Activated T-helper 17 cell treated with anti-CD3 and anti-CD28 coated beads, Interleukin-2, amount 50 U/mL, for 72 hours (primary cell): ENCODE measurements around the gene RALGPS1. TPM values are rescaled to one million over a fixed set of nuclear protein-coding genes. Genes with fewer than 3 reads are reported as not detected.

ENCODE experiments used
- ATAC-seq: fragments of 150-1000 bp; cut with Tn5 transposase; replicated peaks from 2 replicates; pipeline ENCODE4 v1.10.0; 2021; ENCODE audit warnings: mild to moderate bottlenecking, moderate library complexity
- H3K27ac Mint-ChIP-seq: one replicate; pipeline ENCODE4 v1.8.0; 2022; ENCODE audit warnings: mixed read lengths
- H3K27me3 Mint-ChIP-seq: one replicate; pipeline ENCODE4 v1.8.0; 2022; ENCODE audit warnings: mixed read lengths
- H3K36me3 Mint-ChIP-seq: one replicate; pipeline ENCODE4 v1.8.0; 2022; ENCODE audit warnings: low read depth, mild to moderate bottlenecking, mixed read lengths
- H3K4me1 Mint-ChIP-seq: one replicate; pipeline ENCODE4 v1.8.0; 2022; ENCODE audit warnings: mixed read lengths
- H3K4me3 Mint-ChIP-seq: one replicate; pipeline ENCODE4 v1.8.0; 2022; ENCODE audit warnings: mild to moderate bottlenecking, mixed read lengths
- H3K9me3 Mint-ChIP-seq: one replicate; pipeline ENCODE4 v1.8.0; 2022; ENCODE audit warnings: mixed read lengths
- total RNA-seq, 2 donors: library from RNA; stranded (reverse); gene quantifications; one replicate each; pipeline ENCODE4 v1.2.3, GENCODE V29; 2022

RALGPS1 gene
- total RNA-seq, 2 donors from 2014 or later: 2.3 to 3.4 TPM

DNA sequence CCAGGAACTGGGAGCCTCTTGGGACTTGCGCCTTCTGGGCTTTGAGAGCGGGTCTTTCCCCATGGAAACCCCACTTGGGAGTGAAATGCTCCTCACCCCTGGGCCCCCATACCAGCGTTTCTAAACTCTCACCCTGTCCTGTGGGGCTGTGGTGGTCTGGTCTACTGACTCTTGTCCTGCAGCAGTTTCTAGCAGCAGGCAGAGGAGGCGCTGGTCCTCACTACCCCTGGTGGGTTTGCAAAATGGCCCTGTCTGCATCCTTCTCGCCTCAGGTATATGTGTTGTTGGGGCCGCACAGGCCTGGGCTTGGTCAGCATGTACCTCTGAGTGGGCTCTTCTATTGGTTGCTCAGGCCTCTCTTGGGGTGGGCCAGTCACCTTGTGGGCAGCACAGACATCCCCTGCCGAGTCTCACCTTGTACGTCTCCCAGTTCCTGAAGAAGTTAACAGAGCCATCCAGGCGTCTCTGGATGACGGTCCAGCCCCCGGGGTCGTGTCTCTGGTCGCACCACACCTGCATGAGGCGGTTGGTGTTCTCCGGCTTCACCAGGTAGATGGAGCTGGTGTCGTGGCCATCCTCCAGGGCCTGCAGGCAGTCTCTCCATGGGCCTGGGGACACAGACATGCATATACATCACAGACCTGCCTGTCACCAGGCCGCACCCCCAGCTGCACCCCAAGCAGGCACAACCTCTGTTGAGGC is 178.9 kb downstream of the RALGPS1 start:
- Mint-ChIP-seq H3K36me3 (no peaks in the 10 kb centered on the region), H3K27ac (no peak overlapping the region), H3K9me3 (no peaks in the 10 kb centered on the region), H3K27me3 (no peaks in the 10 kb centered on the region), H3K4me1 (no peaks in the 10 kb centered on the region), H3K4me3 (no peak overlapping the region)
- ATAC-seq: no peak

- no peak overlapping the region for H3K4me3 Mint-ChIP-seq
- H3K27ac Mint-ChIP-seq: no peak overlapping the region
- H3K27me3 Mint-ChIP-seq: no peaks in the 10 kb centered on the region
- no peaks in the 10 kb centered on the region for H3K4me1 Mint-ChIP-seq
- H3K9me3 Mint-ChIP-seq: no peaks in the 10 kb centered on the region
- H3K36me3 Mint-ChIP-seq: no peaks in the 10 kb centered on the region
- no peak for ATAC-seq
These were observed 180.8 kb downstream of the RALGPS1 start for GRCh38 chr9:127095411-127095810.

GRCh38 chr9:127096208-127096607 is 181.6 kb downstream of the RALGPS1 start:
- Mint-ChIP-seq H3K4me1 (no peaks in the 10 kb centered on the region), H3K9me3 (no peaks in the 10 kb centered on the region), H3K27ac (no peak overlapping the region), H3K27me3 (no peaks in the 10 kb centered on the region), H3K36me3 (no peaks in the 10 kb centered on the region), H3K4me3 (no peak overlapping the region)
- ATAC-seq: no peak

- Mint-ChIP-seq H3K27me3 (no peaks in the 10 kb centered on the region), H3K36me3 (no peaks in the 10 kb centered on the region), H3K9me3 (no peaks in the 10 kb centered on the region), H3K27ac (no peak overlapping the region), H3K4me3 (no peak overlapping the region), H3K4me1 (no peaks in the 10 kb centered on the region)
- ATAC-seq: no peak
These were observed 183.1 kb downstream of the RALGPS1 start for GRCh38 chr9:127097683-127098082.

- Mint-ChIP-seq H3K4me1 (no peaks in the 10 kb centered on the region), H3K9me3 (no peaks in the 10 kb centered on the region), H3K36me3 (no peaks in the 10 kb centered on the region), H3K27me3 (no peaks in the 10 kb centered on the region), H3K27ac (no peak overlapping the region), H3K4me3 (no peak overlapping the region)
- ATAC-seq: no peak
These were observed 184.5 kb downstream of the RALGPS1 start for GRCh38 chr9:127098916-127099553.

DNA sequence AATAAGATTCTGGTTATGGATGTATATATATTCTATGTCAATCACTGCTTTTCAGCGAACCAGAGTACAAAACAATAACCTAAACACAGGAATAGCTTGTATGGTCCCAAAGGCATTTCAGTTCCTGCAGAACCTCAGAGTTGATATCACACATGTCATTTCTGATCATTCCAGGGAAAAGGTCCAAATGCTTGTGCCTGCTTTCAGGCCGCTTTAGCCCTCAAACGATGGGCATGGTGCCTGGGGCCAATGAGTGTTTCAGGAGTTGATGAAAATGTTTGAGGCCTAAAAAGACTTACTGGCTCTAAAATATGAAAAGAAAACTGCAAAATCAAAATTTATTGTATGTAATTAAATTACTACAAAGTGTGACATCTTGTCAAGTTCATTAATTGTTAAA is 185.1 kb downstream of the RALGPS1 start:
- Mint-ChIP-seq H3K36me3 (no peaks in the 10 kb centered on the region), H3K27ac (no peak overlapping the region), H3K9me3 (no peaks in the 10 kb centered on the region), H3K4me3 (no peak overlapping the region), H3K27me3 (no peaks in the 10 kb centered on the region), H3K4me1 (no peaks in the 10 kb centered on the region)
- no peak for ATAC-seq

GRCh38 chr9:127102176-127102575 is 187.6 kb downstream of the RALGPS1 start:
- Mint-ChIP-seq H3K27me3 (no peaks in the 10 kb centered on the region), H3K36me3 (no peaks in the 10 kb centered on the region), H3K9me3 (no peaks in the 10 kb centered on the region), H3K27ac (no peak overlapping the region), H3K4me3 (no peak overlapping the region), H3K4me1 (no peaks in the 10 kb centered on the region)
- no peak for ATAC-seq

GRCh38 chr9:127102788-127103187 is 188.2 kb downstream of the RALGPS1 start:
- Mint-ChIP-seq H3K9me3 (no peaks in the 10 kb centered on the region), H3K27ac (no peak overlapping the region), H3K4me1 (no peaks in the 10 kb centered on the region), H3K4me3 (no peak overlapping the region), H3K36me3 (no peaks in the 10 kb centered on the region), H3K27me3 (no peaks in the 10 kb centered on the region)
- no peak for ATAC-seq

GRCh38 chr9:127104581-127105311 is 190.2 kb downstream of the RALGPS1 start:
- no peaks in the 10 kb centered on the region for H3K4me1 Mint-ChIP-seq
- no peak for ATAC-seq
- no peaks in the 10 kb centered on the region for H3K36me3 Mint-ChIP-seq
- H3K4me3 Mint-ChIP-seq: no peak overlapping the region
- H3K9me3 Mint-ChIP-seq: no peaks in the 10 kb centered on the region
- no peak overlapping the region for H3K27ac Mint-ChIP-seq
- no peaks in the 10 kb centered on the region for H3K27me3 Mint-ChIP-seq

DNA sequence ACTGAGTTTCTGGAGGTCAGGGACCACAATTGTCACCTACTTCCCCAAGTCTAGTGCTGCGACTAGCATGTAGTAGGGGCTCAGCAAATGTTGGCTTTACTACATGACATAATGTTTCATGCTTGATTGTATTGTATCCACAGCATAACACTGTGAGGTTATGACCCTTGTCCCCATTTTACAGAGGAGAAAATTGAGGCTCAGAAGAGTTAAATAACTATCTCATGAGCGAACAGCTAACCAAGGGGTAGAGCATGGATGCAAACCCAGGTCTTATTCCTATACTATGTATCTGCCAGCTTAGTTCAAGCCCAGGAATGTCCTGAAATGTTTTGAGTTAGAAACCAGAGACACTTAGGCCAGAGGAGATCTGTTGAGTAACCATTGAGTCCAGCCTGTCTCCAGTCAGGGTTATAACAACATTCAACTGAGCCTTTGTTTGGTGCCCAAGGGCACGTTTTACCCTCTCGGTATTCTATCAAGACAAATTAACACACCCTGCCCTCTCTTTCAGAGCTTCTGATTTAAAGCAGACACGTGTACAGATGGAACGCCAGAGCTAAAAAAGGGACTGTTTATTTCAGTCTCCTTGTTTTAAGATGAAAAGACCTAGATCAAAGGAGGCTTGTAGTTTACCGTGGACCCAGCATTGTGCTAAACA is 191.4 kb downstream of the RALGPS1 start:
- no peaks in the 10 kb centered on the region for H3K27me3 Mint-ChIP-seq
- no peaks in the 10 kb centered on the region for H3K4me1 Mint-ChIP-seq
- ATAC-seq: no peak
- H3K27ac Mint-ChIP-seq: no peak overlapping the region
- H3K9me3 Mint-ChIP-seq: no peaks in the 10 kb centered on the region
- H3K36me3 Mint-ChIP-seq: no peaks in the 10 kb centered on the region
- no peak overlapping the region for H3K4me3 Mint-ChIP-seq

DNA sequence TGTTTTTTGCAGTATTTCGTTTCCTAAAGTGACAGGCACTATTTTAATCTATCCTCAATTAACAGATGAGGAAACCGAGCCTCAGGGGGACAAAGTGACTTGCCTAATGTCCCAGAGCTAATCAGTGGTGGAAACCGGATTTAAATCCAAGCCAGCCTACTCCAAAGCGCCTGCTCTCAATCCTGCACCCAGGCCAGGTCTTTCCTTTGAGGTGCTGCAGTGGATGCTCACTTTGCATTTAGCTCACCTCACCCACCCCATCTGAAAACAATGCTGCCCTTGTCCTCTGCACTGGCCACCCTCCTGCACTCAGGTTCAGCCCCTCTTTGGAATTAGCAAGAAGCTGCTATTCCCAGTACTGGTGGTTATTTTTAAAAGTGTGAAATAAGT is 191.9 kb downstream of the RALGPS1 start:
- Mint-ChIP-seq H3K36me3 (no peaks in the 10 kb centered on the region), H3K9me3 (no peaks in the 10 kb centered on the region), H3K4me3 (no peak overlapping the region), H3K4me1 (no peaks in the 10 kb centered on the region), H3K27me3 (no peaks in the 10 kb centered on the region), H3K27ac (no peak overlapping the region)
- ATAC-seq: no peak

DNA sequence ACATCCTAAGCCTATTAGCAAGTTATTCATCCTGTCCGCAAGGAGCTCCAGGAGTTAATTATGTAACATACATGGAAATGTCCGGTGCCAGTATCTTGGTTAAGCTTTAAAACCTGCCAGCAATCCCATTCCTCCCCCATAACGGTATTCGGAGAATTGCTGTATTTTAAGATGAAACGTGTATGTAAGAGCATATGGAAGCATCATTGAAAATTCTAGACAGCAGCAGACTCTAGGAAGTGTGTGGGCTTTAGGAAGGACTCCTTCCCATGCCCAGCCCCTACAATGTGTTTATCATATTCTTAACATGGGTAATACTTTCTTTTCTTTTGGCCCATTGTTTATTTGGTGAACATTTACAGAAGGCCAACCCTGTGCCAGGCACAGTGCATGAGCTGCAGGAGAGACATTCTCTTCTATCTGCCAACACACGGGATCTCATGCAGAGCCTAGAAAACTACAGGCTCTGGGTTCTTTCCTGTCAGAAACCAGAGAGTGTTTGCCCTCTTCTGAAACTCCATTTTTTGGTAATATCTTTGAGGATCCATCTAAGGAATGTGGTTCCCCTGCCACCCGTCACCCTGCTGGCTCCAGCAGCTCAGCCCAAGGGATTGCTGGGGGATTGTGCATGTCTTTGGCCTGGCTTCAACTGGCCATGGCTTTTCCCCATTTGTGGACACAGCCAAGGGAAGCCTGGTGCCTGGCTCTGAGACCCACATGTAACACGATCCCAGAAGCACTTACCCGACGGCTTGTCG is 192.8 kb downstream of the RALGPS1 start:
- ATAC-seq: no peak
- H3K27me3 Mint-ChIP-seq: no peaks in the 10 kb centered on the region
- no peaks in the 10 kb centered on the region for H3K9me3 Mint-ChIP-seq
- H3K4me3 Mint-ChIP-seq: no peak overlapping the region
- H3K4me1 Mint-ChIP-seq: no peaks in the 10 kb centered on the region
- no peaks in the 10 kb centered on the region for H3K36me3 Mint-ChIP-seq
- no peak overlapping the region for H3K27ac Mint-ChIP-seq

DNA sequence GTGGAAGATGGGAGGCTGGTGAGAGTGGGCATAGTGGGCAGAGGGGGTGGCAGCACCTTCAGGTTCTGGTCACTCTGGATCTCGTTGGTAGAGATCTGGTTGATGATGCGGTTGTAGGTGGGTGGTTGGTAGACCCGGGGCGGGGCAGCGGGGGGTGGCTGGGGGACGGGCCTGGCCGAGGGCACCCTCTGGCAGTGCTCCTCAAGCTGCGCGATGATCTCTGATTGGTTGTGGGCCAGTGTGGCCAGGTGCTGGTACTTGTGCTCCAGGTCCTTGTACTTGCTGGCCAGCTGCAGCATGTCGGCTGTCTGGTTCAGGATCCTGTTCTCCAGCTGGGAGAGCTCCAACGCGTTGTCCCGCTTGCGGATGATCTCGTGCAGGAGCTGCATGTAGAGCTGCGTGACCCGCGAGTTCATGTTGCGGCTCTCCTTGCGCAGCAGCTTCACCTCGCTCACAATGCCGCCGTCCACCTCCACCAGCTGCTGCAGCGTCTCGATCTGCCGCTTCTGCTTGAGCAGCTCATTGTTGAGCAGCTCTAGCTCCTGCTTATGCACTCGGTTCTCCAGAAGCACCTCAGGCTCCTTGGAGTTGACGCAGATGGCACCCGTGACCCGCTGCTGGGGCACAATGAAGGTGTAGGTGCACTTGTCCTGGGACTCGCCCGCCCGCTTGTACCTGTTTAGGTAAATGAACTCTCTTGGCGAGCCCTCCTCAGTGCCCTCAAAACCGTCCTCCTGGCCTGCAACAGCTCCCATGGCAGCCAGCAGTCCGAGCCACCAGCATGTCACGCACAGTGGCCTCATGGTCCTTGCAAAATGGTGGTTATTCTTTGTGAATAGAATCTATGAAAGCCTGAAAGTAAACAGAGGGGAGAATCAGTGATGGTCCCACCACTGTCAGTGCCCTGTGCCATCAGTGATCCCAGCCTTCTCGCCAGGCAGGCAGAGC is 193.6 kb downstream of the RALGPS1 start:
- Mint-ChIP-seq H3K27me3 (no peaks in the 10 kb centered on the region), H3K9me3 (no peaks in the 10 kb centered on the region), H3K4me1 (no peaks in the 10 kb centered on the region), H3K4me3 (no peak overlapping the region), H3K36me3 (no peaks in the 10 kb centered on the region), H3K27ac (no peak overlapping the region)
- ATAC-seq: no peak
